ENCODE measurements around the gene PLXNA1.

Gene PLXNA1

DNA sequence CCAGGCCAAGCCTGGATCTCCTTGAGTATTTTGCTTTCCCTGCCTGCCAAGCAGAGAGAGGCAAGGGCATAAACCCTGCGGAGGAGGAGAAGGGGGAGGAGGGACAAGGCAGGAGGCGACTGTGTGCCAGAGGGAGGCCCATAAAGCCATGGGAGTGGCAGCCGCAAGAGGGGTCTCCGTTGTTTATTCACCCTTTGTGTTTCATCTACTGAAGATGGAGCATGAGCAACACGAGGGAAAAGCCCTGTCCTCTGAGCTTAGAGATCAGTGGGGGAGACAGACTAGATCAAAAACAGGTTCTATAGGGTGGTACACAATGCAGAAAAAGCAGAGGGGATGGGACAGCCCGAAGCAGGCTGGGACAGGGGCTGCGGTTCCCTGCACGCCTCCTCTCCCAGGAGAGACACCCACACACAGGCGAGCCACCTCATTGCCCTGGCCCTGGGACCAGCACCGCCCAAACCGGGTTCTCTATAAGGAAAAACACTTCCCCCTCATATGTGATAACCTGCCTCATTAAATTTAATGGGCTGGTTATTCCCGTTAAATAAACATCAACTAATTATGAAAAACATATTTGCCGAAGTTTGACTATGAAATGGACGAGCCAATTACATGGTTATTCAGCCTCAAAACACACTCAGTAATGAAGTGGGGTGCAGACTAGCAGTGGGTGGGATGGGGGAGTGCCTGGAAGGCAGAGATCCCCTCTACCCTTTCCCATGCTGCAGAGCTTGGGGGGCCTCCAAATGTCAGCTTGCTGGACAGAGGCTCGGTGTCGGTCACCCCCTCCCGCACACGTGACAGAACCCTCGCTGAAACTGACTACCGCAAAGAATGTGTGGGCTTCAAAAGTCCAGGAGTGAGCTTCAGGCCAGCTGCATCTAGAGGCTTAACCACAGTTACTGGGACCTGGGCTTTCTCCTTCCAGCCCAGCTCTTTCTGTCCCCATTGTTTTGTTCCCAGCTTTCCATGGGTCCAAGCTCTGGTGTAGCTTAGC lies 14.2 kb upstream of the PLXNA1 start:
- no peak for DNase-seq

DNA sequence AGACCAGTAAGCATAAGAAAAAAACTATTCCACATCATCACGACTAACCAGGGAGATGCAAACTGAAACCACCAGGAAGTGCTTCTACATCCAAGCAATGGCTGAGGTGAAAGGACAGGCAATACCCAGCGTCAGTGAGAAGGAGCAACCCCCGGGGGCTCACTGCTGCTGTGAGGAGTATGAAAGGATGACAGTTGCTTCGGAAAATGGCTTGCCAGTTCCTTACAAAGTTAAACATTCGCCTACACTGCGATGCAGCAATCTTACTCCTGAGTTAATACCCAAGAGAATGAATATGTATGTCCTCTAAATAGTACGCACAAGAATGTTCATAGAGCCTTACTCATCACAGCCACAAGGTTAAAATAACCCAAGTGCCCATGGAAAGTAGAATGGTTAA lies 13.3 kb upstream of the PLXNA1 start:
- DNase-seq = no peak

DNA sequence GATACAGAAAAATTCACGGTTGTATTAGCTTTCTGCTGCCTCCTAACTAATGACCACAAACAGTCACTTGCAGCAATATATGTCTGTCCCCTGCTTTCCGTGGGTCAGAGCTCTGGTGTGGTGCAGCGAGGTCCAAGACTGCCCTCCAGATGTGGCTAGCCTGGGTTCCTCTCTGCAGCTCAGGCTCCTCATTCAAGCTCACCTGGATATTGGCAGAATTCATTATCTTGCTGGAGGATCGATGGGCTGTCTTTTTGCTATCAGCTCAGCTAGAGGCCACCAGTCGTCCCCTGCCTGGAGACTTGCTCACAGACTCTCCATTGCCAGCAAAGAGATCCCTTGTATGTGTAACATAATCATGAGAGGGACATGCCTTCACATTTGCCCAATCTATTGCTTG lies 12.8 kb upstream of the PLXNA1 start:
- no peak for DNase-seq

DNA sequence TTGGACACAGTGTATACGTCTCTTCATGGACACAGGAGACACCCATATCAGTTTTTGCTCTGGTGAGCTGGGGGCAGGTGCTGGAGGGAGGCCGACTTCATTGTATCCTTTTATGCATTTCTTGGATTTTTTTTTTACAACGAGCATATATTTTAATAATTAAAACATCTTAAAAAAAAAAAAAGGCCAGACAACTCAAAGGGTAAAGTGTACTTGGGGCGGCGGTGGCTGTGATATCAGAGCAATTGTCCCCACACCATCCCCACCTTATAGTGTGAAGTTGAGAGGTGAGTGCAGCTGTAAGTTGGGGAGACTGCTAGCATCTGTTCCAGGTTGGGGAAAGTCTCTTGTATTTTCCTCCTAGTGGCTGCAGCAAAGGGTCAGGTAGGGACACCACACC lies 12.0 kb upstream of the PLXNA1 start:
- no peak for DNase-seq

DNA sequence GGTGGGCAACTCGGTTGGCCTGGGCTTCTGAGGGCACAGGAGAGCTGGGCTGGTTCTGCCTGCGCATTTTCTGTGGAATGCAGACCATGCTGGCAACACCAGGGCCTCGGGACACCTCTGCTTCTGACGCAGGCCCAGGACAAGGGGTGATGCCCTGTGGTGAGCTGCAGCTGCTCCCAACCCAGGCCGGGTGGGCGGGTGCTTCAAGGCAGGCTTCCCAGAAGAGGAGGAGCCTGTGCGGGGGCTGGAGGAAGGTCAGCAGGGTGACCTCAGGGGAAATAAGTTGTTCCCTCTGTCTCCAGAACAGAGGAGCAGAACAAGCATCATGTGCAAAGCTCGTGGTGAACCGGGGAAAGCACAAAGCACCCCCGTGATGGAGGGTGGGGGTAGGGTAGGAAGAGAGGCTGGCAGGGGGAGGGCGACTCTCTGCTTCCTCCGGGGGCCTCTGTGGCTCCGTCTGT lies 11.0 kb upstream of the PLXNA1 start:
- no peak for DNase-seq

DNA sequence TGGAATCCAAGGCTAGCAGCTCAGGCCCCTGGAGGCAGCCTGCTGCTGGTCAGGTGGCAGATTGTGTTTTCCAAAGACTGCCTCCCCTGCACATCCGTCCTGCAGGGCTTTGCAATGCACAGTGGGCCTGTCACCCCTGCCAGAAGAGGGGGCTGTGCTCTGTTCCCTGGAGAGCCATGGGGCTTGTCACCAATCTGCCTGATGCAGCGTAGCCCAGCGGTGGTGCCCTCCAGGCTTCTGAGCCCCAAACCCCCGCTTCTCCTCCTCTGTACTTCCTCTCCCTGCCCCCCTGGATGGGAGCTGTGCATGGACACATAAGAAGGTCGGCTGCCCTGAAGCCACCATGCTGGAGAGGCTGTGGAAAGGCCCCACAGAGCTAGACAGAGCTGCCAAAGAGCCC lies 10.0 kb upstream of the PLXNA1 start:
- DNase-seq = no peak

DNA sequence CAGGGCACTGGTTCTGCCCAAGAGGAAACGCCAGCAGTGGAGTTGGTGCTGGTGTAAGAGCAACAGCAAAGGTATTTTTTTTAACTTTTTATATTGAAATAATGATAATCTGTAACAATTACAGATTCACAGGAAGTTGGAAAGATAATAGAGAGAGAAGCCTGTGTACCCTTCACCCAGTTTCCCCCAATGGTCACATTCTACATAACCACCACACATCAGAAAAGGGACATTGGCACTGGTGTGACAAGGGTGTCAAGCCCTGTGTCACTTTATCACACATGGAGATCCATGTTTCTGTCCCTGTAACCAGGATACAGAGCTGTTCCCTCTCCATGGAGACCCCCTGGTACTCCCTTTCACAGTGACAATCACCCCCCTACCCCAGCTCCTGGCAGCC lies 9.1 kb upstream of the PLXNA1 start:
- no peak for DNase-seq

DNA sequence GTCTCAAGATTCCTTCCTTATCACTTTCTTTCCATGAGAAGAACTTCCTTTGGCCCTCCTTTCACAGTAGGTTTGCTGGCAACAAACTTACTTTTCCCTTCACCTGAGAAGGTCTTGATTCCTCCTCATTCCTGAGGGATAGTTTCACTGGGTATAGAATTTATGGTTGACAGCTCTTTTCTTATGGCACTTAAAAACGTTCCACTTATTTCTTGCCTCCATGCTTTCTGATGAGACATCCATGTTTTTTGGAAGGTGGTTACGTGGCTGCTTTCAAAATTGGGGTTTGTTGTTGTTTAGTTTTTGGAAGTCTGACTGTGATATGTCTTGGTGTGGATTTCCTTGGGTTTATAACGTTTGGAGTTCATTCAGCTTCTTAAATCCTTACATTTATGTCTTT lies 8.2 kb upstream of the PLXNA1 start:
- DNase-seq = no peak

DNA sequence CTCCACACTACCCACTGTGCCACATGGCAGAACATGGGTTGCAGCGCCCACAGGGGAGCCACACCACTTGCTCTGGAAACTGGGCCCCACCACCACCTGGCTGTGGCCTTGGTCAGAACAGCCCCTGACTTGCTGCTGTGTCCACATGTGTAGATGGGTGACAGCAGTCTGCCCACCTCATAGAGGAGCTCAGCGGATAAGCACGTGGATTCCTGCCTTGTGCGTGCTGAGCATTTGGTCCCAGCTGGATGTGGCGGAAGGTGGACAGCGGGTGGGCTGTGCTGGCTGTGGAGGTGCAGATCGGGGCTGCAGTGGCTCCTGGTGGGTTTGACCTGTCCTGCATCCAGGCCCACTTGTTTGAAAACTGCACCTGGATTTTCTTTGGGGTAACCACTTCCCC lies 6.0 kb upstream of the PLXNA1 start:
- no peak for DNase-seq

DNA sequence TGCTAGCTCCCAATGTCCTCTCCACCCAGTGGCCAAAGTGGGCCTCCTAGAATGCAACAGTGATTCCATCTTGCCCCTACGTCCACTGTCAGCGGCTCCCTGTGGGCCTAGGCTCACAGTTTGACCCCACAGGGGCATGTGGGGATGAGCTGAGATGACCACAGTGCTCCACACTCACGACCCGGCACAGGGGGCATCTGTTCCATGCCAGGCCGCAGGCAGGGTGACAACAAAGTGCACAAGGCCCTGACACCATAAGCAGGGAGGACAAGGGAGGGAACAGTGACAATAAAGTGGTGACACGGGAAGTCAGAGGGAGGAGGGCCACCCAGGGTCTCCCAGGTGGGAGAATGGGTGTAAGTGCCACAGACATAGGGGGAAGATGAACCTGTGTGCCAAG lies 5.1 kb upstream of the PLXNA1 start:
- no peak for DNase-seq

DNA sequence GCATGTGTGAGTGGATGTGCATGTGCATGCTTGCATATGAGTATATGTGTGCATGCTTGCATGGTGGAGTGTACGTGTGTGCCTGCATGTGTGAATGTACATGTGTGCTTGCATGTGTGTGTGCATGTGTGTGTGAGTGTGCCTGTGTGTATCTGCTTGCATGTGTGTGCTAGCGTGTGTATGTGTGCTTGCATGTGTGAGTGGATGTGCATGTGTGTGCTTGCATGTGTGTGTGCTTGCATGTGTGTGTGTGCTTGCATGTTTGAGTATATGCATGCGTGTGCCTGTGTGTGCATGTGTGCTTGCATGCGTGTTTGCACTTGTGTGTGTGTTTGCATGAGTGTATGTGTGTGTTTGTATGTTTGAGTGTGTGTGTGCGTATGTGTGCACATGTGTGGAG lies 4.6 kb upstream of the PLXNA1 start:
- no peak for DNase-seq

DNA sequence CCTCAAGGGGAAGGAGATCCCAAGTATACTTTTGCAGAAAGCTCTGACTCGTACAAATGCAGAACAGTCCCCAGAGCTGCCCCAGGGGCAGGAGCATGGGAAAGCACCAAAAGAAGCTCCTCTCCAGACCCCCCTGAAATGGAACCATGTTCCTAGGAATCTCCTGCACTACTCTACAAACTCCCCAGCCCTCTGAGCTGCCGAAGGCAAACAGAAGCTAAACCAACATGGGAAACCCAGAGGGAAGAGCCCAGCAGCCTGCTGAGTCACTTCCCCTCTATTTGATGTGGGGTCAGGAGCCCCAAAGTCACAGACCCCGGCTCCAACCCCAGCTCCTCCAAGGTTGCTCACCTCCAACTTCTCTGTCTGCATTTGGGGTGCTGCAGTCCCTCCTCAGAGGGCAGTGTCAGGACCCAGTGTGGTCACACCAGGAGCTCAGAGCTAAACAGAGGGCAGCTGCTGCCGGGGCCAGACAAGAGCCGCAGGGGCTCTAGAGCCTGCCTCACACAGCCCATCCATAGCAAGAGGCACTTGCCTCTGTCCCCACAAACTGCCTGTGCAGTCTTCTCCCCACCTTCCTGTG lies 3.8 kb upstream of the PLXNA1 start:
- no peak for DNase-seq

DNA sequence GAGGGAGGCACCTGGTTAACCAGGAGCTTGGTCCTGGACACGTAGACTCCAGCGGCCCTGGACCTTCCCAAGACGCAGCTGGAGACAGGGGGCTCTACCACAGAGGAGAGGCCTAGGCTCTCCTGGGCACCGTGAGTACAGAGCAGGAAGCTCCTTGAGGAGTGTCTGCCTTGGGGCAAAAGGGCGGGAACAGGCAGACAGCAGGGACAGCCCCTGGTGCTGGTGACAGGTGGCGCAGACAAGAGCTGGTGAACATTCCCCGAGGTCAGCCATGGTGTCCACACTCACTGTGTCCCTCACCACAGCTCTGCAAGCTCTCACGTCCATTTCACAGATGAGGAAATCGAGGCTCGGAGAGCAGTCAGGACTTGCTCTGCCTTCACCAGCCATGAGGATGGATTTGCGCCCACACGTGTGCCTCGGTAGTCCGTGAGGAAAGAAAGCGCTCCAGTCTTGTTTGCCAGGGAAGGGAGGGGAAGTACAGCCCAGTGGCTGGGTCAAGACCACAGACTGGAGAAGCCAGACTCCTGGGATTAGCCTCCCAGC lies 2.6 kb upstream of the PLXNA1 start:
- no peak for DNase-seq

DNA sequence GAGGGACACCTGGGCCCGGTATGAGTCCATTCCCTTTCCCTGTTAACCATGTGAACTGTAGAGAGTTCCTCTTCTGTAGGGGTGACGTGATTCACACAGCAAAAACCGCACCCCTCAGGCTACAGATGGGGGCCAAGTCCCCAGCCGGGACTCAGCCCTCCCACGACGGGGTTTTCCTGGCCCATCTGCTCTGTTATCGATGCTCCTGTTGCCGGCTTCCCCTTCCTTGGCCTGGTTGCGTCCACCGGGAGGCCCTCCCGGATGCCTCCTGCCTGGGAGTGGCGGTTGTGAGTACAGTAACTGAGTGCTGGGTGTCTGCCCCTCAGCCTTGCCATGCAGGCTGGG lies 817 bp upstream of the PLXNA1 start:
- DNase-seq = no peak

DNA sequence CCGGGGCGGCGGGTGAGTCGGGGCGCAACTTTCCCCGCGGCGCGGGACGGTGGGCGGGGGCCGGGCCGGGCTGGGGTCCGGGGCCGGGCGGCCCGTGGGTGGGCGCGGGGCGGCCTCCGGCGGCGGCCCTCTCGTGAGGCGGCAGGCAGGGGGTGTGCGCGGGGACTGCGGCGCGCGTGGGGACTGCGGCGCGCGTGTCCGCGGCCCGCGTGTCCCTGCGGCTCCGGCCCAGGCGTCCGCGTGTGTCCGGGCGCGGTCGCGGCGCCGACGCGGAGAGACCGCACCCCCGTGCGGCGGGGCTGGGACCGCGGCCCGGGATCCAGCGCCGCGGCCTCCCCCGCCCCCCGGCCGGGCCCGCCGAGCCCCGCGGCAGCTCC lies 349 bp downstream of the PLXNA1 start:
- DNase-seq = no peak

DNA sequence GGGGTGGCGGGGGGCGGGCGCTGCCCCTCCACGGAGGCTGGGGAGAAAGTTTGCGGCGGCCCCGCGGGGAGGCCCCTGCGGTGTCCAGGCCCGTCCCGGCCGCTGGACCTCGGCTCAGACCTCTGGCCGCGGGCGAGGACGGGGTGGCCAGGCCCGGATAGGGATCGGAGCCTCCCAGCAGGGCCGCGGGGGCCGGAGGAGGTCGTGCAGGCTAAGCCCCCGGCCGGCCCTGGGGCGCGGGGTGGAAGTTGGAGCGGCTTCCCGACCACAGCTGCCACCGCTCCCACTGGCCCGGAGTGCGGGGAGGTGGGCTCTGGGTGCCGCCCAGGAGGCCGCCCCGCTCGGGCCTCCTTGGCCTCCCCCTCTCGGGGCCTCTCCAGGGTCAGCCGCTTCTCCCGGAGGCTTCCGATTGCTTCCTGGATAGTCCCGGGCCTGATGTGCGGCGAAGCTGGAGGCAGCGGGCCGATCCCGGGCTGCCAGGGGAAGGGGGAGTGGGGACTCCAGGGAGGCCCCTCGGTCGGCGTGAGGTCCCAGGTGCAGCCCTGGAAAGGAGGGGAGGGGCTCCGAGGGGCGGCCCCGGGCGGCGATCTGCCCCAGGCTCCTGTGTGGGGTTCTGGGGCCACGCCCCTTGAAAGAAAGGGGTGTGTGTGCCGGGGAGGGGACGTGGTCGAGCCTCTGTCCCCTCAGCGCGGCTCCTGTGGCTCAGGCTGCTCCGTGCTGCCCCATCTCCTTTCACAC lies 907 bp downstream of the PLXNA1 start:
- DNase-seq = peak; percentile 25

DNA sequence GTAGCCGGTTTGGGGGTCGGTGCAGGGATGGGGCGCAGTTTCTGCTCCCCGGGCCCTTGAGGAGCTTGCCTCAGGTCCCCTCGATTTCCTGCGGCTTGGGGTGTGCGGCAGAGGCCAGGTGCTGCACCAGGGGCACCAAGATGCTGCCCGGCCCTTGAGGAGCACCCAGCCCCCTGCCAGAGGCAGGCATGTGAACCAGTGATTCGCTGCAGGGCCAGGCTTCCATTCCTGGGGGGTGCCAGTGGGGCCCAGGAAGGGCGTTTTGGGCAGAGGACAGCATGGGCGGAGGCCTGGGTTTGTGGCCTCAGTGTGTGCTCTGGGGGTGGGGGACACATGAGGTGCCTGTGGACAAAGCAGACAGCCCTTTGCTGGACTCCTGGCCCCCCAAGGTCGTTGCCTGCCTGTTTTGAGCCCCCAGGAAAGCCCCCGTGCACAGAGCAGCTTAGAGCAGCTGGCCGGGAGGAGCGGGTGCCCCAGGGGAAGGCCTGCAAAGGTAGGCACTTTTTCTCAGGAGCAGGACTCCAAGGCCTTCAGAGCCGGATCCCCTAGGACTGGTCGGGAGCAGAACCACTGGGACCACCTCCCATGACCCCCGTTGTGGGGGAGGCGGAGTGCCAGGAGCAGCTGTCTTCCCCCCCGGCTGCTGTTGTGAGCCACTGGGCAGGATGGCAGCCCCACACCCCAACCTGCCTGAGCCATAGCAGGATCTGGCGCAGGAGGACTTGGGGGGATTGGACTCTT lies 1.6 kb downstream of the PLXNA1 start:
- DNase-seq = no peak

DNA sequence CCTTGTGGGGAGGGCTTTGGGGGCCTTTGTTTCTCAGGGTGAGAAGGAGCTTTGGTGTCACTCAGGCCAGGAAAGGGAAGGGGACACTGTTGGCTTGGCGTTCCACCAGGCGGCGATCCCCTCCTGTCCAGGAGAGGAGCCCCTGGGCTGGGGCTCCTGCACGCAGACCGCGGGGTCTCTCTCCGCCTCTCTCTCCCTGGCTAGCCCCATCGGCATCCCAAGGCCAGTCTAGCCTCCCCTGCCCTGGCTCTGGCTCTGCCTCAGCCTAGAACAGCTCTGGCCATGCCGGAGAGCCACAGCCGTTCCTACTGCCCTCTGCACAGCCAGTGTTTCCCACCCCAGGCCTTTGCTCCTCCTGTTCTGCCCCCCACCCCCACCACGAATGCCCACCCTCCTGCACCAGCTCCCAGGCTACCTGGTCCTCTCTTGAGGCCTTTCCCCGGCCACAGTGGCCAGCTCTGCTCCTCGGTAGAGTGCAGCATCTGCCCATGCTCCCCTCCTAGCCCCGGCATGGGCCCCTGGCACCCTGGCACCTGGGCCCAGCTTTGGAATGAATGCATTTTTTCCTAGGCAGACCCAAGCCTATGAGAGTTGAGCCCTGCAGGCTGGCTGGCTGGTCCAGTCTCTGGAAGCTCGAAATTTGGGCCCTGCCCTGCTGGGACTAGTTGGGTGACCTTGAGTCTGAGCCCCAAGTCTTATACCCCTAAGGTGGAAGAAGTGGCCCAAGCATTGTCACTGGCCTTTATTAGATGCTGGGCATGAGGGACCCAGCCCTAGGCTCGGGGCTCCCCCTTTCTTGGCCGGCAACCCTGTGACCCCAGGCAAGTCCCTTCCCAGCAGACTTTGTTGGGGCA lies 2.4 kb downstream of the PLXNA1 start:
- DNase-seq = no peak

DNA sequence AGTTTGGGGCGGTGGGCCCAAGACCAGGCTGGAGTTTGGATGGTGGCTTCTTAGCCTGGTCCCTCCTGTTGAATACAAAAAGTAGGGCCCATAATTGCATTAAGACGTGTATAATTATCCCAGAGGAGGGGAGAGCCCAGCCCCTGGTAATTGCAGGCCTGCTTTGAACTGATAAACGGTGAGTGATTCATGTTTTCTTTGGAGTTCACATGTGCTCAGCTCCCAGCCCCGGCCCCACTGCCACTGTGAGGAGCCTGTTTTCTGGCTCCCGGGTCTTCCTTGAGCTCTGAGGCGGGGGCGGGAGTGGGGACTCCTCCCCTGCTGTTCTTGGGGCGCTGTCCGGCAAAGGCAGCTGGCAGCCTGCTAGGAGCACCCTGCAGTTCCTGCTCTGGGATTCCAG lies 3.1 kb downstream of the PLXNA1 start:
- DNase-seq = no peak

DNA sequence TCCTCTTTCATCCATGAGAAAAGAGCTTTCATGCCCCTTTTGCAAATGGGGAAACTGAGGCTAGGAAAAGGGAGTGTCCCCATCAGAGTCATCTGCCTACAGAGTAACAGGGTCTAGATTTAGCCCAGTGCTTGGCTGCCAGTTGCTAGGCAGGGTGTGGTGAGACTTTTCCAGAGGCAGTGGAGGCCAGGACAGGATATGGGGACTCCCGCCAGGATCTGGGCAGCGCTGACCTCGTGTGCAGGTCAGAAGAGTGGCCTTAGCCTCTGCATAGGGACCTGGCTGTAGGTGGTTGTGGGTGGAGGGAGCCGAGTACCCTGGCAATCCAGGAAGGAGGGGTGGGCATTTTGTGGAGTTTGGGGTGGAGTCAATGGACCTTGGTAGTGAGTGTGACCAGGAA lies 4.2 kb downstream of the PLXNA1 start:
- no peak for DNase-seq

DNA sequence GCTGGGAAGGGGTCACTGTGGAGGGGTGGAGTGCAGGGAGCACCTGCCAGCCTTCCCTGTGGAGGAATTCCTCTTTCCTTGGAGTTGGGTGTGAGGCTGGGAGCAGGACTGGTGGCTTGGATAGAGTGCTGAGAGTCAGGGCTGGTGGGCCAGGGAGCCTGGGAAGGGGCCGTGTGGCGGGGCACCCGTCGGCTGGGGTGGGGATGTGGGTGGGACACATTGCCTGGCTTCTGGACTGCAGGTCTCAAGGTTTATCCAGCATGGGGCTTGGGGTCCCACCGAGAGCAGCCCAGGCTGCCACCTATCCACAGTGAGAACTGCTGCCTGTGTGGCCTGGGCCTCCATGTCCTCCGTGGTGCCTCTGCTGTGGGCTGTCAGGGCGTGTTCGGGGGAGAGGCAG lies 4.7 kb downstream of the PLXNA1 start:
- no peak for DNase-seq

DNA sequence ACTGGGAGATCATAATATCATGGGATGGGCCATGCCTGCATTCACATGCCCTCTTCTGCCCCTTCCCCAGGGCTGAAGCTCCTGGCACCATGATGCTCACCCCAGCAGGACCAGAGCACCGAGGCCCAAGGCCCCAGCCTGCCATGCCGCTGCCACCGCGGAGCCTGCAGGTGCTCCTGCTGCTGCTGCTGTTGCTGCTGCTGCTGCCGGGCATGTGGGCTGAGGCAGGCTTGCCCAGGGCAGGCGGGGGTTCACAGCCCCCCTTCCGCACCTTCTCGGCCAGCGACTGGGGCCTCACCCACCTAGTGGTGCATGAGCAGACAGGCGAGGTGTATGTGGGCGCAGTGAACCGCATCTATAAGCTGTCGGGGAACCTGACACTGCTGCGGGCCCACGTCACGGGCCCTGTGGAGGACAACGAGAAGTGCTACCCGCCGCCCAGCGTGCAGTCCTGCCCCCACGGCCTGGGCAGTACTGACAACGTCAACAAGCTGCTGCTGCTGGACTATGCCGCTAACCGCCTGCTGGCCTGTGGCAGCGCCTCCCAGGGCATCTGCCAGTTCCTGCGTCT lies 5.6 kb downstream of the PLXNA1 start:
- DNase-seq = no peak

Measured in NCI-H345 (cell line).